ENCODE data around the gene PIAS1. TPM values are rescaled to one million over a fixed set of nuclear protein-coding genes. Genes with fewer than 3 reads are reported as not detected.

The PIAS1 gene
- total RNA-seq, 1 experiment from 2014 or later = 29.7 TPM

- no peak for TF ChIP-seq ATF1 (CRISPR knock-in tag; IDR thresholded peaks at IDR 0.05)
Observed at GRCh38 chr15:68209272-68209671, 155.2 kb downstream of the PIAS1 start (continued).

- POLR2A ChIA-PET = interaction anchor here (0.7 kb wide), 1 partner anchor 22 kb away, joined by 4 read pairs; no protein-coding TSS in a partner anchor
- CTCF ChIA-PET = interaction anchor here (1.2 to 2.6 kb wide), 6 partner anchors 8 to 97 kb away, joined by 5 to 38 read pairs (median 11); no protein-coding TSS in a partner anchor
- H3K4me3 Mint-ChIP-seq = no peak overlapping the region
Observed at GRCh38 chr15:68209735-68210408, 155.8 kb downstream of the PIAS1 start.

More at GRCh38 chr15:68209735-68210408, 155.8 kb downstream of the PIAS1 start:
- Mint-ChIP-seq H3K36me3 (peaks cover 4% of the 10 kb centered on the region; the same call in 1 of the 2 replicates), H3K27ac (peak overlapping the region; percentile 42; the same call in 1 of the 2 replicates), H3K9me3 (no peaks in the 10 kb centered on the region), H3K27me3 (ENCODE audit: low read depth) (no peaks in the 10 kb centered on the region), H3K4me1 (peaks cover 28% of the 10 kb centered on the region)
- ATAC-seq = no peak
- TF ChIP-seq ZMAT4 (CRISPR knock-in tag; IDR thresholded peaks at IDR 0.05) = no peak
- TF ChIP-seq CTCF (IDR thresholded peaks at IDR 0.05) = no peak
- TF ChIP-seq ZNF232 (CRISPR knock-in tag; IDR thresholded peaks at IDR 0.05) = no peak
- TF ChIP-seq ZNF317 (CRISPR knock-in tag; IDR thresholded peaks at IDR 0.05; ENCODE audit: borderline replicate concordance, low read depth) = no peak
- TF ChIP-seq FOXP1 (CRISPR knock-in tag; IDR thresholded peaks at IDR 0.05; ENCODE audit: borderline replicate concordance) = no peak
- TF ChIP-seq IRF1 (CRISPR knock-in tag; IDR thresholded peaks at IDR 0.05) = no peak
- TF ChIP-seq MLX (CRISPR knock-in tag; IDR thresholded peaks at IDR 0.05) = no peak
- no peak for TF ChIP-seq ETV6 (CRISPR knock-in tag; IDR thresholded peaks at IDR 0.05)
- no peak for TF ChIP-seq ZNF671 (CRISPR knock-in tag; IDR thresholded peaks at IDR 0.05)
- TF ChIP-seq GABPB1 (CRISPR knock-in tag; IDR thresholded peaks at IDR 0.05) = no peak
- TF ChIP-seq RELA (CRISPR knock-in tag; IDR thresholded peaks at IDR 0.05; ENCODE audit: borderline replicate concordance) = no peak
- TF ChIP-seq TEAD4 (CRISPR knock-in tag; IDR thresholded peaks at IDR 0.05) = no peak
- no peak for TF ChIP-seq PRDM15 (CRISPR knock-in tag; IDR thresholded peaks at IDR 0.05)
- no peak for TF ChIP-seq MYBL2 (CRISPR knock-in tag; IDR thresholded peaks at IDR 0.05)
- no peak for TF ChIP-seq CREB1 (CRISPR knock-in tag; IDR thresholded peaks at IDR 0.05)
- TF ChIP-seq ZNF425 (CRISPR knock-in tag; conservative IDR thresholded peaks at IDR 0.05) = no peak
- TF ChIP-seq IRF2 (CRISPR knock-in tag; IDR thresholded peaks at IDR 0.05; ENCODE audit: borderline replicate concordance, low read depth) = no peak
- no peak for TF ChIP-seq CREM (CRISPR knock-in tag; IDR thresholded peaks at IDR 0.05)
- no peak for DNase-seq (ENCODE audit: low spot score)

All from WTC11 (cell line).